GM12891 (cell line): ENCODE data around the gene MAPK8IP1.
"Not testable (repeated sequence)": the region's sequence is repeated elsewhere in the genome, so short reads cannot be mapped to it uniquely, and the experiment has no call there.

Experiments
- DNase-seq: peaks from one replicate; pipeline ENCODE4 v3.0.0; 2011; ENCODE audit warnings: low spot score; ENCODE audit not compliant: insufficient read length
- FAIRE-seq: peaks from 2 replicates; lab custom pipeline; 2011; peaks lifted over from hg19 to GRCh38; lab: Jason Lieb, UNC
- PAX5 ChIP-seq: IDR thresholded peaks from 2 replicates; pipeline ENCODE4 v1.6.1; 2011; ENCODE audit warnings: low read length, moderate library complexity, mild to moderate bottlenecking; ENCODE audit not compliant: insufficient read depth, severe bottlenecking
- POLR2A ChIP-seq: IDR thresholded peaks from 2 replicates; pipeline ENCODE4 v1.6.1; 2011; ENCODE audit warnings: low read depth, low read length, control low read depth
- POLR2AphosphoS5 ChIP-seq: IDR thresholded peaks from 2 replicates; pipeline ENCODE4 v1.6.1; 2011; ENCODE audit warnings: low read depth, low read length, control low read depth
- POU2F2 ChIP-seq: IDR thresholded peaks from 2 replicates; pipeline ENCODE4 v1.6.1; 2011; ENCODE audit warnings: low read depth, mild to moderate bottlenecking, control low read depth, low read length, moderate library complexity
- SPI1 ChIP-seq: IDR thresholded peaks from 2 replicates; pipeline ENCODE4 v1.6.1; 2011; ENCODE audit warnings: low read depth, low read length, control low read depth
- TAF1 ChIP-seq: IDR thresholded peaks from 2 replicates; pipeline ENCODE4 v1.6.1; 2011; ENCODE audit warnings: low read depth, low read length, control low read depth

MAPK8IP1 gene

DNA sequence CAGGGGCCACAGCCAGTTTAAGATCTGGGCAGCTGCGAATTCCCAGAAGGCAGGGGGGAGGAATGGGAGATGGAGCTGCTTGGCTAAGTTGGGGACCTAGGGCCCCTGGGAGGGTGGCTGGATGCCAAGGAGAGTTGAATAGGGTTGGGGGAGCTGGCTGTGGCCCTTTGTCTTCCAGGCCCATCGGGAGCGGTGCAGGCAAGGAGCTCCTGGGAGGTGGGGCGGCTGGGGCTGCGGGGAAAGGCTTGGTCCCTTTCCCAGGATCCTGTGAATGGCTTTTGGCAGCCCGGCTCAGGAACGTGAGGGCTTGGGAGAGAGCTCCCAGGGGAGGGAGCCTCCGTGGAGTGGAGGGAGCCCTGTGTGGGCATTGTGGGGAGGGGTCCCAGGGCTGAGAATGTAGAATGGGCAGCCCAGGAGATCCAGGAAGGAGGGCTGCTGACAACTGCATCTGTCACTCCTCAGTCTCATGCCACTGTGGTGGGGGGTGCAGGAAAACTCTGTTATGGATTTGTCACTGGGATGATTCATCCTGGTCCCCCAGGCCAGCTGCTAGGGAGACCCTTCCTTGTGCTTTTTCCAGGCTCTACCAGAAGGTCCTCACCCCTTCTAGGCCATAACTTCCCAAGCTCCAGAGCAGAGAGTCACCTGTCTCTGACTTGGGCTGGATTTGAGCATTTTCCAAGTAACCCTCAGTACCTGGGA is 15.6 kb downstream of the MAPK8IP1 start:
- no peak for FAIRE-seq
- no peak for DNase-seq
- no peak for TF ChIP-seq POLR2A
- no peak for TF ChIP-seq PAX5
- no peak for TF ChIP-seq POLR2AphosphoS5
- TF ChIP-seq SPI1: no peak

GRCh38 chr11:45901626-45902025 is 16.2 kb downstream of the MAPK8IP1 start:
- DNase-seq: no peak
- TF ChIP-seq POLR2A (no peak), SPI1 (no peak), PAX5 (no peak), TAF1 (no peak), POU2F2 (no peak), POLR2AphosphoS5 (no peak)
- no peak for FAIRE-seq

DNA sequence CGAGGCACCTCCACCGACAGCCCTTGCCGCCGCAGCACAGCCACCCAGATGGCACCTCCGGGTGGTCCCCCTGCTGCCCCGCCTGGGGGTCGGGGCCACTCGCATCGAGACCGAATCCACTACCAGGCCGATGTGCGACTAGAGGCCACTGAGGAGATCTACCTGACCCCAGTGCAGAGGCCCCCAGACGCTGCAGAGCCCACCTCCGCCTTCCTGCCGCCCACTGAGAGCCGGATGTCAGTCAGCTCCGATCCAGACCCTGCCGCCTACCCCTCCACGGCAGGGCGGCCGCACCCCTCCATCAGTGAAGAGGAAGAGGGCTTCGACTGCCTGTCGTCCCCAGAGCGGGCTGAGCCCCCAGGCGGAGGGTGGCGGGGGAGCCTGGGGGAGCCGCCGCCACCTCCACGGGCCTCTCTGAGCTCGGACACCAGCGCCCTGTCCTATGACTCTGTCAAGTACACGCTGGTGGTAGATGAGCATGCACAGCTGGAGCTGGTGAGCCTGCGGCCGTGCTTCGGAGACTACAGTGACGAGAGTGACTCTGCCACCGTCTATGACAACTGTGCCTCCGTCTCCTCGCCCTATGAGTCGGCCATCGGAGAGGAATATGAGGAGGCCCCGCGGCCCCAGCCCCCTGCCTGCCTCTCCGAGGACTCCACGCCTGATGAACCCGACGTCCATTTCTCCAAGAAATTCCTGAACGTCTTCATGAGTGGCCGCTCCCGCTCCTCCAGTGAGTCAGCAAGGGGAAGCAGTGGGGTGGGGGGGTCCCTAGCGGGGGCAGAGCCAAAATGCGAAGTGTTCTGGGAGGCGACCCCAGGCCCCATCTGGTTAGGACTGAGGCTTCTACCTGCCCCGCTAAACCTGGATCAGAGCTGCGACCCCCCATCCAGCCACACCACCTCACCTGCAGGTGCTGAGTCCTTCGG is 17.3 kb downstream of the MAPK8IP1 start:
- DNase-seq: no peak
- no peak for FAIRE-seq
- TF ChIP-seq TAF1: no peak
- TF ChIP-seq SPI1: no peak
- no peak for TF ChIP-seq POU2F2
- no peak for TF ChIP-seq PAX5
- no peak for TF ChIP-seq POLR2A
- TF ChIP-seq POLR2AphosphoS5: no peak

DNA sequence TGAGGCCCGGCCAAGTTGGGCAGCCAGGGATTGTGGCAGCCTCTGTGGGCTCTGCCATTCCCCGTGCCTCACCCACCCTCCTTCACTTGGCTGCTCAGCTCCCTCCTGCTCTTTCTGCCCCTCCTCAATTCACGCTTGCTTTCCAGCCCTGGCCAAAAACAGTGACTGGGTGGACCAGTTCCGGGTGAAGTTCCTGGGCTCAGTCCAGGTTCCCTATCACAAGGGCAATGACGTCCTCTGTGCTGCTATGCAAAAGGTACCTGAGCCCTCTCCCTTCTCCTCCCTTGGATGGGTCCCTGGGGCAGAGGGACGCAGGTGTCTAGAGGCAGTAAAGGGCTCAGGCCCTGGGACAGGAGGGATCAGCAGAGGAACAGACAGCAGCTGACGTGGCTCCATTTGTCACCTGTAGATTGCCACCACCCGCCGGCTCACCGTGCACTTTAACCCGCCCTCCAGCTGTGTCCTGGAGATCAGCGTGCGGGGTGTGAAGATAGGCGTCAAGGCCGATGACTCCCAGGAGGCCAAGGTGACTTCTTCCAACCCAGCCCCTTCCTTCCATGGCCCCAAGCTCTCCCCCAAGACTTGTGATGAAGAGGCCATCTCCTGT is 19.0 kb downstream of the MAPK8IP1 start:
- FAIRE-seq: no peak
- DNase-seq: no peak
- TF ChIP-seq PAX5 (no peak), POLR2A (no peak), POLR2AphosphoS5 (no peak), POU2F2 (no peak), SPI1 (no peak), TAF1 (no peak)

- TF ChIP-seq TAF1: no peak
- no peak for TF ChIP-seq SPI1
- TF ChIP-seq PAX5: no peak
- no peak for TF ChIP-seq POU2F2
- DNase-seq (no peak), FAIRE-seq (no peak)
Measured at GRCh38 chr11:45905095-45905494, 19.6 kb downstream of the MAPK8IP1 start.

DNA sequence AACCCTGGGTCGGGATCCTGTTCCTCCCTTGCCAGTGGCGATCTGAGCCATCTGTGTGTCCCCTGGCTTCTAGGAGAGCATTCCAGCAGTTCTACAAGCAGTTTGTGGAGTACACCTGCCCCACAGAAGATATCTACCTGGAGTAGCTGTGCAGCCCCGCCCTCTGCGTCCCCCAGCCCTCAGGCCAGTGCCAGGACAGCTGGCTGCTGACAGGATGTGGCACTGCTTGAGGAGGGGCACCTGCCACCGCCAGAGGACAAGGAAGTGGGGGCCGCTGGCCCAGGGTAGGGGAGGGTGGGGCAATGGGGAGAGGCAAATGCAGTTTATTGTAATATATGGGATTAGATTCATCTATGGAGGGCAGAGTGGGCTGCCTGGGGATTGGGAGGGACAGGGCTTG is 20.1 kb downstream of the MAPK8IP1 start:
- DNase-seq, FAIRE-seq: not testable (repeated sequence)

- DNase-seq: no peak
- TF ChIP-seq POLR2AphosphoS5 (no peak), POLR2A (no peak), PAX5 (no peak), TAF1 (no peak)
- FAIRE-seq: no peak
Measured at GRCh38 chr11:45906096-45906682, 20.7 kb downstream of the MAPK8IP1 start.

GRCh38 chr11:45906965-45907611 is 21.6 kb downstream of the MAPK8IP1 start, which contains the start of gene FREY1:
FREY1 (minus strand) TSS chr11:45907271; CDS start chr11:45907245, 26 bp downstream.
- no peak for FAIRE-seq
- no peak for DNase-seq
- TF ChIP-seq POLR2AphosphoS5: 0 out of 2 replicates have a peak, but pooled peaks have one; percentile 11
- no peak for TF ChIP-seq SPI1
- TF ChIP-seq POLR2A: peak; percentile 40; the same call in 1 of the 2 replicates

- DNase-seq: no peak
- no peak for FAIRE-seq
- TF ChIP-seq SPI1 (no peak), POLR2AphosphoS5 (no peak; the same call in 1 of the 2 replicates), POLR2A (no peak)
Measured at GRCh38 chr11:45907911-45908370, 22.5 kb downstream of the MAPK8IP1 start.
